Duodenal mucosa (tissue), 2 donors: ENCODE data around the gene RPL13.
"Not testable (repeated sequence)": the region's sequence is repeated elsewhere in the genome, so short reads cannot be mapped to it uniquely, and the experiment has no call there.

Source experiments
- H3K27ac ChIP-seq: one replicate; pipeline ENCODE4 v1.7.0; 2013; ENCODE audit warnings: low read depth, low read length
- H3K27me3 ChIP-seq, 2 donors: one replicate each; pipeline ENCODE4 v1.7.0; 2013; ENCODE audit warnings: low read length in 2 of 2, control low read depth in 1 of 2; ENCODE audit not compliant: insufficient read depth in 2 of 2, control insufficient read depth in 1 of 2
- H3K36me3 ChIP-seq, 2 donors: one replicate each; pipeline ENCODE4 v1.7.0; 2013; ENCODE audit warnings: low read length in 2 of 2, control low read depth in 1 of 2; ENCODE audit not compliant: insufficient read depth in 2 of 2, control insufficient read depth in 1 of 2
- H3K4me1 ChIP-seq, 2 donors: one replicate each; pipeline ENCODE4 v1.7.0; 2013; ENCODE audit warnings: low read length in 2 of 2, control low read depth in 1 of 2; ENCODE audit not compliant: insufficient read depth in 2 of 2, control insufficient read depth in 1 of 2
- H3K4me3 ChIP-seq, 2 donors: one replicate each; pipeline ENCODE4 v1.7.0; 2013; ENCODE audit warnings: low read length in 2 of 2, low read depth in 1 of 2
- H3K9ac ChIP-seq, 2 donors: one replicate each; pipeline ENCODE4 v1.7.0; 2013; ENCODE audit warnings: low read length in 2 of 2, low read depth in 1 of 2
- H3K9me3 ChIP-seq, 2 donors: one replicate each; pipeline ENCODE4 v1.7.0; 2013; ENCODE audit warnings: low read length in 2 of 2, control low read depth in 1 of 2; ENCODE audit not compliant: control insufficient read depth in 1 of 2

RPL13 gene

DNA sequence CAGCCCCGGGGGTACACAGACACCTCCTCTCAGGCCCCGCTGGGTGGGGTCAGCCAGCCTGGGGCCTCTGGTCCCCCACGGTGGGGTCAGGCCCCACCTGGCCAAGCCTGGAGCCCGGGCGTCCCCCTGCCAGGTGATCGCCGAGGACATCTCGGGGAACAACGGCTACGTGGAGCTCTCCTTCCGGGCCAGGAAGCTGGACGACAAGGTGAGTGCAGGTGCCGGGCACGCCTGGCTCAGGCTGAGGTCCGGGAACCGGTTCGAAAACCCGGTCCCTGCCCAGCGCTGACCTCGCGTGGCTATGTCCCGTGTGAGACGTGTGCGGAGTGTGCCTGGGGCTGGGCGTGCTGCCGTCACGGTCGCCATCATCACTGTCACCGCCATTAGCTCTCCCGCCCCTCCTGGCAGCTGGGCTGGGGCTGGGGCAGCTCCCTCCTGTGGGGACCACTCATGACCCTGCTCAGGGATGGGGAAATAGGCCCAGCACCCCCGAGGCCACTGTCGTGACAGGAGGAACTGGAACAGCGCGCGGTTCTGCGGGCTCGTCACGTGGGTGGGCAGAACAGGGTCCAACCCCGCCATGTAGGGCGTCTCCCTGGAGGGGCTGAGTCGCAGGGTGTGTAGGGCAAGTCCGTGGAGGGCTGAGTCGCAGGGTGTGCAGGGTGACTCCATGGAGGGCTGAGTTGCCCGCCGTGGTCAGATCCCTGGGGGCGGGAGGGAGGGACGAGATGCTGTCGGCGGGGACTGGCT, 23.6 kb downstream of the RPL13 start:
- H3K9ac ChIP-seq = no peak overlapping the region
- no peak overlapping the region for H3K27ac ChIP-seq
- H3K4me1 ChIP-seq = peaks cover 11 to 14% of the 10 kb centered on the region in 2 donors
- no peaks in the 10 kb centered on the region for H3K27me3 ChIP-seq
- H3K36me3 ChIP-seq = no peaks in the 10 kb centered on the region
- H3K4me3 ChIP-seq = no peak overlapping the region
- no peaks in the 10 kb centered on the region for H3K9me3 ChIP-seq

DNA sequence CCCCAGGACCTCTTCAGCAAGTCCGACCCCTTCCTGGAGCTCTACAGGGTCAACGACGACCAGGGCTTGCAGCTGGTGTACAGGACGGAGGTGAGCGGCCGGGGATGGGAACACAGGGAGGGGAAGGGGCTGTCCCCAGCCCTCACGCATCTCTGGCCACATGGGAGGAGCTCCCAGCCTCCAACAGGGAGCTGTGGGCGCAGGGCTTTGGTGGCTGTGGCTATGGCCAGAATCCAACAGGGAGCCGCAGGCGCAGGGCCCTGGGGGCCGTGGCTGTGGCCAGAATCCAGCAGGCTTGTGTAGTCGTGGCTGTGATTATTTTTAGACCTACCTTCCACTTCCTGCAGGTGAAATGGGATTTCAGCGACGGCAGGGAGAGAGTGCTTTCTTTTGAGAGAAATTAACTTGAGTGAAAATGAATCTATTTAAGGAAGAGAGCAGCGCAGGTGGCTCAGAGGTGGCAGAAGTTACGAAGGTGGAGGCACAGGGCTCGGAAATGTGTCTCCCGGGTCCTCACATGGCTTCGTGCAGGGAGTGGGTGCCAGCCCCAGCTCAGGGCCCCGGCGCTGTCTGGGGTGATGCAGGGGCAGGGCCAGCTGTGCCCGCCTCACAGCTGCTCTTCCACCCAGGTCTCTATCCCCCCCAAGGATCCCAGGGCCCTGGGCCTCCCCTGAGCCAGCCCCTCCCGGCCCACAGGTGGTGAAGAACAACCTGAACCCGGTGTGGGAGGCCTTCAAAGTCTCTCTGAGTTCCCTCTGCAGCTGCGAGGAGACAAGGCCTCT, 24.5 kb downstream of the RPL13 start:
- H3K9me3 ChIP-seq = no peaks in the 10 kb centered on the region
- H3K9ac ChIP-seq = no peak overlapping the region
- H3K27ac ChIP-seq = no peak overlapping the region
- H3K4me1 ChIP-seq = peaks cover 11 to 14% of the 10 kb centered on the region in 2 donors
- no peaks in the 10 kb centered on the region for H3K36me3 ChIP-seq
- no peaks in the 10 kb centered on the region for H3K27me3 ChIP-seq
- no peak overlapping the region for H3K4me3 ChIP-seq

GRCh38 chr16:89586218-89586617, 25.7 kb downstream of the RPL13 start:
- Histone ChIP-seq H3K9me3 (no peaks in the 10 kb centered on the region), H3K9ac (no peak overlapping the region), H3K36me3 (no peaks in the 10 kb centered on the region), H3K27ac (no peak overlapping the region), H3K4me1 (peaks cover 11 to 14% of the 10 kb centered on the region in 2 donors), H3K4me3 (no peak overlapping the region), H3K27me3 (no peaks in the 10 kb centered on the region)

DNA sequence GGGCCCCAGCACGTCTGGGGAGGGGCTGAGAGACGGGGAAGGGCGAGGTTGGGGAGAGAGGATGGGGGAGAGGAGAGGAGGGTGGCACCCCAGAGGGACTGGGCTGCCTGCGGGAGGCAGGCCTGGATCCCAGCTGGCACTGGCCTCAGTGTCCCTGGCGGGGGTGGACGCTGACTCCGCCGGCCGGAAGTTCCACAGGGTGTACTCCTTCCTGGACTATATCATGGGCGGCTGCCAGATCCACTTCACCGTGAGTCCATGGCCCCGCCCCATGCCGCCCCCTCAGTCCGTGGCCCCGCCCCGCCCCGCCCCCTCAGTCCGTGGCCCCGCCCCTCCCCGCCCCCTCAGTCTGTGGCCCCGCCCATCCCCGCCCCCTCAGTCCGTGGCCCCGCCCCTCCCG, 26.4 kb downstream of the RPL13 start:
- Histone ChIP-seq H3K4me1 (peaks cover 10 to 14% of the 10 kb centered on the region in 2 donors), H3K4me3 (no peak overlapping the region), H3K27me3 (no peaks in the 10 kb centered on the region), H3K9ac (no peak overlapping the region), H3K27ac (no peak overlapping the region), H3K36me3 (no peaks in the 10 kb centered on the region), H3K9me3 (no peaks in the 10 kb centered on the region)

- not testable (repeated sequence) for H3K9ac ChIP-seq, H3K9me3 ChIP-seq, H3K4me1 ChIP-seq, H3K36me3 ChIP-seq, H3K4me3 ChIP-seq, H3K27me3 ChIP-seq, H3K27ac ChIP-seq
Measured at GRCh38 chr16:89587676-89588075, 27.2 kb downstream of the RPL13 start.

DNA sequence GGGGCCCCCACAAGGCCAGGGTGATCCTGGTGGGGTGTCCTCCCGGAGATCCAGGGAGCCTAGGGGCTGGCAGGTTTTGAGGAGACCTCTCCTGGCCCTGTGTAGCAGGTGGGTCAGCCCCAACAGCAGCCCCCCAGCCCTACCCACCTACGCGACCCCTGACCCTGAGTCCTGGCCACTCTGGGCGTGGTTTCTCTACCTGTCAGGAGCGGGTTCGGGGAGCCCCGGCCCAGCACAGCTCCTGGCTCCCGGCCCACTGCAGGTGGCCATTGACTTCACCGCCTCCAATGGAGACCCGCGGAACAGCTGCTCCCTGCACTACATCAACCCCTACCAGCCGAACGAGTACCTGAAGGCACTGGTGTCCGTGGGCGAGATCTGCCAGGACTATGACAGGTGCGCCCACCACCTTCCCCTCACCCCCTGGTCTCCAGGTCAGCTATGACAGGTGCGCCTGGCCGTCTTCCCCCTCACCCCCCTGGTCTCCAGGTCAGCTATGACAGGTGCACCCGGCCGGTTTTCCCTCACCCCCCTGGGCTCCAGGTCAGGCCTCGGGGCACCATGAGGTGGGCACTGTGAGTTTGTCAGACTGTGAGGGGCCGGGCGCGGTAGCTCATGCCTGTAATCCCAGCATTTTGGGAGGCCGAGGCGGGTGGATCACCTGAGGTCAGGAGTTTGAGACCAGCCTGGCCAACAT, 28.1 kb downstream of the RPL13 start:
- H3K4me3 ChIP-seq = no peak overlapping the region
- H3K9ac ChIP-seq = no peak overlapping the region
- H3K27ac ChIP-seq = no peak overlapping the region
- no peaks in the 10 kb centered on the region for H3K36me3 ChIP-seq
- H3K27me3 ChIP-seq = no peaks in the 10 kb centered on the region
- no peaks in the 10 kb centered on the region for H3K9me3 ChIP-seq
- no peaks in the 10 kb centered on the region for H3K4me1 ChIP-seq

DNA sequence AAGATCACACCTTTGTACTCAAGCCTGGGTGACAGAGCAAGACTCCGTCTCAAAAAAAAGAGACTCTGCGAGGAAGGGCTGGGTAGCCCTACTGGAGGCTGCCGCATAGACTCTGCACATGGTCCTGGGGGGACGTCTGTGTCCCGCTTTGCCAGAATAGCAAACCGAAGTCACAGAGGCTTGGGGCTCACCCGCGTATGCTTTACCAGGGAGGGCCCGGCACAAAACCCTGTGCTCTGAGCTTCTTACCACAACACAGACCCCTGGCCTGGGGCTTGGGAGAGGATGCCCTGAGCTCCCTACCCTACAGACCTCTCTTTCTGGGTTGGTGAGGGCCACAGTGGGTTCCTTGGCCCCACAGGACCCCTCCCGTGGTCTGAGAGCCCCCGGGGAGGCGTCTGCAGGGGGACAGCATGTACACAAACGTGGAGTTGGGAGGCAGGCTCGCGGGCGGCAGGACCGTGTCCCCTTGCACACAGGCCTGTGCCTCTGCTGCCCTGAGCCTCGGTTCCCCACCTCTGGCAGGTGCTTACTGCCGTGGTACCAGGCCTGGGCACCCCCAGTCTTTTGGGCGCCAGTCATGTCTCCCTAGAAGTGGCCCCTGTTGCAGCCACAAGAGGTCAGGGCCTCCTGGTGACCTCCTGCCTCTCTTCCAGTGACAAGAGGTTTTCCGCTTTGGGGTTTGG, 28.9 kb downstream of the RPL13 start:
- no peaks in the 10 kb centered on the region for H3K27me3 ChIP-seq
- H3K36me3 ChIP-seq = no peaks in the 10 kb centered on the region
- H3K4me1 ChIP-seq = no peaks in the 10 kb centered on the region
- H3K9me3 ChIP-seq = no peaks in the 10 kb centered on the region
- no peak overlapping the region for H3K27ac ChIP-seq
- H3K9ac ChIP-seq = no peak overlapping the region
- no peak overlapping the region for H3K4me3 ChIP-seq

DNA sequence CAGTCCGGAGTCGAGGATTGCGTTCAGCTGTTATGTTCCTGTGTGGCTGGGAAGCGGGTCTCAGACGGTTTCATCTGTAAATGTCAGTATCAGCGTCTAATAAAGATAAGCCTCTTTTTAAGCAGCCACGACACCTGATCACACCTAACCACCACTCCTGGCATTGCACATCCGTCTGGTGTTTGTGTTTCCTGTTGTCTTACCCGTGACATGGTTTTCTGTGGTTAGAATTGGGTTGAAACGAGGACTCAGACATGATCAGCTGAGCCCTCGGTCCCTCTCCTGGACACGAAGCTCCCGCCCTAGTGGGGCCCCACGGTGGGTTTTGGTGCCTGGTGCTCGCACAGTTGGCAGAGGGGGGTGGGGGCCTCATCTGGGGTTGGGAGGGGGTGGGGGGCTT, 33.4 kb downstream of the RPL13 start:
- Histone ChIP-seq H3K27me3 (no peaks in the 10 kb centered on the region), H3K36me3 (no peaks in the 10 kb centered on the region), H3K9ac (no peak overlapping the region), H3K27ac (no peak overlapping the region), H3K9me3 (no peaks in the 10 kb centered on the region), H3K4me1 (no peaks in the 10 kb centered on the region), H3K4me3 (no peak overlapping the region)

DNA sequence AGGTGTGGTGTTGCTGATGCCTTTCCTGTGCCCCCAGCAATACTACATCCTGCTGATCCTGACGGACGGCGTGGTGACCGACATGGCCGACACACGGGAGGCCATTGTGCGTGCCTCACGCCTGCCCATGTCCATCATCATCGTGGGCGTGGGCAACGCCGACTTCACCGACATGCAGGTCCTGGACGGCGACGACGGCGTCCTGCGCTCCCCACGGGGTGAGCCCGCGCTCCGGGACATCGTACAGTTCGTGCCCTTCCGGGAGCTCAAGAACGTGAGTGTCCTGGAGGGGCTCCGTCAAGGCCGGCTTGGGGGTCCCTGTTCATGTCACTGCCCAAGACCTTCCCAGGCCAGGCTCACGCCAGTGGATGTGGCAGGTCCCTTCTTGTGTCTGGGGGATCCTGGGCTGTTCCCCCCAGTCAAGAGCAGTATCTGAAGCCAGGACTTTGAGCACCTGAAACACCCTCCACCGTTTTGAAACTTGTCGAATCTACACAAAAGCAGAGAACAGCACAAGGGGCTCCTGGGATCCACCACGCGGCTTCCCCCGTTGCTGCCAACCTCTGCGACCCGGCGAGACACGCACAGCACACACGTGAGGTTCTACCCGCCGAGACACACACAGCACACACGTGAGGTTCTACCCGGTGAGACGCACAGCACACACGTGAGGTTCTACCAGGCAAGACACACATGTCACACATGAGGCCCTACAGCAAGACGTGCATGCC, 35.0 kb downstream of the RPL13 start:
- Histone ChIP-seq H3K4me1 (no peaks in the 10 kb centered on the region), H3K36me3 (no peaks in the 10 kb centered on the region), H3K4me3 (no peak overlapping the region), H3K27ac (no peak overlapping the region), H3K9ac (no peak overlapping the region), H3K9me3 (no peaks in the 10 kb centered on the region), H3K27me3 (no peaks in the 10 kb centered on the region)
